Measurements from ENCODE around the gene SERP2.

Gene SERP2

DNA sequence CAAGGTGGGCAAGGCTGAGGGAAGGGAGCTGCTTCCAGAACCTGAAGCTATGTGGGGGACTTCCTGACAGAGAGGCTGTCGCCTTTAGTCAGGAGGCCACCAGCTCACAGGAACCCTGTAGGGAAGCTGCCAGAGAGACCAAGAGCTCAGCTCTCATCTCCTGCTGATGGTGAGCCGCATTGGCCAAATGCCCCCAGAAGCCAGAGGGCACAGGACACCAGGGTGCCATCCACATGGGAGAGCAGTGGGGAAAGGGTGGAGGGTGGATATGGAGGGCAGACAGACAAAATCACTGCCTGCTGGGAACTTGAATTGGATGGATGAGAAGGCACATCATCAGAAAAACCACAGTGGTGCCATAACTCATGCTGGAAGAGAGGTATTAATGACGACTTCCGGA, 36.0 kb downstream of the SERP2 start:
- no peak for DNase-seq (ENCODE audit: low read depth in 3 of 3, low spot score in 1 of 3)

DNA sequence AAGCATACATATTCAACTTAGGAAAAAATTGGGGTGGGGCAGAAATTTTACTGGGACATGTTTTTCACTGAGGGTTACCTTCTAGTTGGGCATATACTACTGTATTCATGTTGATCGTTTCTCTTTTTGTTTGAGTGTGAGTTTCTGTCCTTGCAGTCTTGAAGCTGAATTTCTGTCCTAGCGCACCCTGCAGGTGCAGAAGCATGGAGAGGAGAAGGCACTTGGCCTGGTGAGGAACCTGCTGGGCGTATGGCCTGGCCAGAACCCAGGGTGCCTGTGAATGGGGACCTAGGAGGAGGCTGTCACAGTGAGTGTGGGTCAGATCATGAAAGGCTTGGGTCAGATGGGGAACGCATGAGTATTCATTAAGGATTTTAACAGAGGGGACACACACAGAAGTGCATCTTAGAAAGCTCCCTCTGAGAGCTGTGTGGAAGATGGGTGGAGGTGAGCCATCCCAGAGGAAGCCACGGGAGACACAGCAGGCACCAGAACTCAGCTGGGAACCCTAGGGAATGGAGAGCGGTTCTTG, 36.8 kb downstream of the SERP2 start:
- DNase-seq (ENCODE audit: low read depth in 3 of 3, low spot score in 1 of 3), result no peak

DNA sequence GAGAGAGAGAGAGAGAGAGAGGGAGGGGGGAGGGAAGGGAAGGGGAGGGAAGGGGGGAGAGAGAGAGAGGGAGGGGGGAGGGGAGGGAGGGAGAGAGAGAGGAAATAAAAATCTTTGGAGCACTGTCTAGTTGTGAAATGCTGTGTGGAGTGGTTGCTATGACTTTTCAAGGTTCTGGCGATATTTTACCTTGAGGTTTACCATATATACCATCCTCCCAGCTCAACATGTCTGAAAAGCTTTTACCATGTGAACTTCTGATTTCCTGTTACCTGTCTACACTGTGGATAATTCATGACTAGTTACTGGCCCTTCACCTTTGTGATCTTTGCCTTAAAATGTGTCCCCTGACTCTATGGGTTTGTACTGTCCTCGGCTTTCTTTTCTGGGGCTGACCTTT, 38.2 kb downstream of the SERP2 start:
- DNase-seq (ENCODE audit: low read depth in 3 of 3, low spot score in 1 of 3), result no peak

DNA sequence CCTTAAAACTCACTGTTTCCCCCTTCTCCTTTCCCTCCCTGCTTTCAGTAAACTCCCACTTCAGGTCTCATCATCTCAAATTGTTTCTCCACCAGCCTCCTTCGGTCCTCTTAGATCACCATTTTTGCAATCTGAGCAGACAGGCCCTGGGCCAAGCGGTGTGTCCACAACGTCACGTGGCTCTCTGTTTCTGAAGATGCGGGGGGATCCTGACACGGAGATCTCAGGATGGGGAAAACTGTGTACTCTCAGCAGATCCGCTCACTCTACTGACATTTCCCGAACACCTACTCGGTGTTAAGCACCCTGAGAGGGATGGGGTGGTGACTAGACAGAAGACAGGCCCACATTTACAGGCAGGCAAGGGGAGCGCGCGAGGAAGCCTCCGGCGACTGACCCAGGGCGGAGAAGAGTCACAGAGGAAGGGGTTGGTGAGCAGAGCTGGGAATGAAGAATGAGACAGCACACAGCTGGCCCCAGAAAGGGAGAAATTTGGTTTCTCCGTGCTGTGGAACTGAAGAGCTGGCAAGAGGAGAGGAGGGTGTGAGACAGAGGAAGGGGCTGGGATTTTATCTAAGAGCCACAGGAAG, 38.8 kb downstream of the SERP2 start:
- DNase-seq (ENCODE audit: low read depth in 3 of 3, low spot score in 1 of 3), result no peak

DNA sequence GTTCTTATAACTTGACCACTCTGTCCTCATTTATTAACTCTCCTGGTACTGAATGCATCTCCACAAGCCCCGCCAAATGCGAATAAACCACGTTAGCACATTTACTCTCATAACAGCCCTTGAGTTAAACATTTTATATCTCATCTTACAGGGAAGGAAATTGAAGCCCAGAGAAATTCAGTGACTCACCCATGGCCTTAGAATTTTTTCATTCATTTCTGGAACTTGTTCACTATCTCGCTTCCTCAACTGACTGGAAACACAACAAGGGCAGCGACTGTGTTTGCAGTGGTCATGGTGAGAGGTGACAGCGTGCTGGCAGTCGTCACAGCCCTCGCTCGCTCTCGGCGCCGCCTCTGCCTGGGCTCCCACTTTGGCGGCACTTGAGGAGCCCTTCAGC, 39.5 kb downstream of the SERP2 start:
- no peak for DNase-seq (ENCODE audit: low read depth in 3 of 3, low spot score in 1 of 3)

DNA sequence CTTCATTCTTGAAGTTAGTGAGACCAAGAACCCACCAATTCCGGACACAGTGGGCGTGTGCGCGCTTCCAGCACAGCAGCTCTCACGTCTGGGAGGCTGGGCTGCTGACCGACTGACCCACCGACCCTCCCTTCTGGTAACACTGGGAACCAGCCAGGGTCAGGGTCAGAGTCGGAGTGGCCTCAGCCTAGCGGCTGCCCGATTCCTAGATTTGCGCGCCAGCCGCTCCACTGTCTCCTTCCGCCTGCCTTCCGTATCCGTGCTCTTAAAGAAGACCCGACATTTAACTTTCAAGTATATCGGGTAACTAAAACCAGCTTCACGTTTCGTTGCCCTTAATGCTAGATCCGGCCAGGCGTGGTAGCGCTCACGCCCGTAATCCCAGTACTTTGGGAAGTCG, 41.1 kb downstream of the SERP2 start:
- DNase-seq (ENCODE audit: low read depth in 3 of 3, low spot score in 1 of 3), result no peak

DNA sequence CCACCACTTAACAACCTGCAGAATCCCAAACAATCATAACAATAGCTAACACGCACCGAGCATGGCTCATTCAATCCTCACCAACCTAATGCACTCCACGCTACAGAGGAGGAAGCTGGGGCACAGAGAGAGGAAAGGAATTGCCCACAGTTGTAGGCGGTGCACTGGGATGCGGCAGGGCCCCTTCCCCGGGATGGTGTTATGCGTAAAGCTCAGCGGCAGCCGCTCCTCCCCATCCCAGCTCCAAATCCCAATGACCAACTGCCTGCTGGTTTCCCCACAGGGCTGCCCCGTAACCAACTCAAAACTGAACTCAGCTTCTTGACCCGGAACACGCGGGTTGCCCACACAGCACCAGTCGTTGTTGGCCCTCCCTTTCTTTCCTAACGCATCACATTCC, 42.2 kb downstream of the SERP2 start:
- DNase-seq (ENCODE audit: low read depth in 3 of 3, low spot score in 1 of 3), result no peak

DNA sequence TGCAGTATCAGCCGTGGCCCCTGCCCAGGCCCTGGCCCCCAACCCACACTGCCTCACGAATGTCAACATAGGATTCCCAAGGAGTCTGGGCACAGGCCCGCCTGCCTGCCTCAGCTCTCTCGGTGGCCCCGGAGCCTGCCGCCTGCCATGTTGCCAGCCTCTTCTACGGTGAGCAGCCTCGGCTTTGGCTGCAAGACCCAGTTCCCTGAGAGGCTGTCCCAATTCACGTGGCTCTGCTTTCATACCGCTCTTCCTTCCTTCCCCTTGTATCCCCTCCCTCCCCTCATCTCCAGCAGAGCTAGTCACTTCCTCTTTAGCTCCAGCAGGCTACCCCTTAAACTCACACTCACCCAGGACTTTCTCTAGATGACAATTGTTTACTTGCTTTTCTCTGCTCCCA, 42.7 kb downstream of the SERP2 start:
- no peak for DNase-seq (ENCODE audit: low read depth in 3 of 3, low spot score in 1 of 3)

DNA sequence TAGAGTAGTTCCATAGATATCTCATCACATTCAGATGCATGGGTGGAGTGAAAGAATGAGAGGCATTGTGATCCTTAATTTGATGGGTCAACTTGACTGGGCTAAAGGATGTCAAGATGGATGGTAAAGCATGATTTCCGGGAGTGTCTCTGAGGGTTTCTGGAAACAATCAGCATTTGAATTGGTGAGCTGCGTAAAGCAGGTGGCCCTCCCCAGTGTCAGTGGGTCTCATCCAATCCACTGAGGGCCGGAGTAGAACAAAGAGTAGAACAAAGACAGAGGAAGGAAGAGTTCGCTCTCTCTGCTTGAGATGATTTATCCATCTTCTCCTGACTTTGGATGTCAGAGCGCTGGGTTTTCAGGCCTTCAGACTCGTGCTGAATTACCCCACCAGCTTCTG, 43.1 kb downstream of the SERP2 start:
- DNase-seq (ENCODE audit: low read depth in 3 of 3, low spot score in 1 of 3), result no peak

DNA sequence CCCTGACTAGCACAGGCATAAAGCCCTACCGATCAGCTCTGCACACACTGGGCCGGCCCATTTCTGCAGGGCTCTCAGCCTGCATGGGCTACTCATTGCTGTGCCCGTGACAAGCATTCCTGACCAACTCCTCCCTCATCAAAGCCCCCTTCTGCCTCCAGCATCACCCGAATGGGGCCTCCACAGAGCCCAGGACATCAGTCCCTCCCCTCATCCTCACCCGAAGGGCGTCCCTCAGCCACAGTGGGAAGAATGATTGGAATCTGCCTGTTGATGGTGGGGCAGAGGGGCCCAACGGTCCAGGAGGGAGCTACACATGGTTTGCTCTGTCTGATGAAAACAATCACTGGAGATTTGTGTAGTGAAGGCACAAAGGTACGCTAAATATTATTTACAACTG, 43.8 kb downstream of the SERP2 start:
- DNase-seq (ENCODE audit: low read depth in 3 of 3, low spot score in 1 of 3), result no peak

DNA sequence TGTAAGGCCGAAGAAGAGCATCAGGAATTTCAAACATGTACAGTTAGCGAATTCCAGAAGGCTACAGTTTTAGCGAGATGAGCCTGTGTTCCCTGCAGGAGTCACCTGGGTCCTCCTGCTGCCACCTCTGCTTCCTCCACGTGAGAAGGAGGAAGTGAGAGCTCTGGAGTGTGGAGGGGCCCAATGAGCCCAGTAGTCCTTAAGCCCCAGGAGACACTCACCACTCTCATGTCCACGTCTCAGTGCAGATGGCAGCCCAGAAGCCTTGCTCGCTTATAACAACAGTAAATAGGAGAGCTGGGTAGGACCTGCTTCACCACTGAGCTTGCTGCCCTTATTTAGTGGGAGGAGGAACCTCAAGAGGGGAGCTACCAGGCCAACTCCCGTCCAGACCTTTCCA, 44.3 kb downstream of the SERP2 start:
- no peak for DNase-seq (ENCODE audit: low read depth in 3 of 3, low spot score in 1 of 3)

DNA sequence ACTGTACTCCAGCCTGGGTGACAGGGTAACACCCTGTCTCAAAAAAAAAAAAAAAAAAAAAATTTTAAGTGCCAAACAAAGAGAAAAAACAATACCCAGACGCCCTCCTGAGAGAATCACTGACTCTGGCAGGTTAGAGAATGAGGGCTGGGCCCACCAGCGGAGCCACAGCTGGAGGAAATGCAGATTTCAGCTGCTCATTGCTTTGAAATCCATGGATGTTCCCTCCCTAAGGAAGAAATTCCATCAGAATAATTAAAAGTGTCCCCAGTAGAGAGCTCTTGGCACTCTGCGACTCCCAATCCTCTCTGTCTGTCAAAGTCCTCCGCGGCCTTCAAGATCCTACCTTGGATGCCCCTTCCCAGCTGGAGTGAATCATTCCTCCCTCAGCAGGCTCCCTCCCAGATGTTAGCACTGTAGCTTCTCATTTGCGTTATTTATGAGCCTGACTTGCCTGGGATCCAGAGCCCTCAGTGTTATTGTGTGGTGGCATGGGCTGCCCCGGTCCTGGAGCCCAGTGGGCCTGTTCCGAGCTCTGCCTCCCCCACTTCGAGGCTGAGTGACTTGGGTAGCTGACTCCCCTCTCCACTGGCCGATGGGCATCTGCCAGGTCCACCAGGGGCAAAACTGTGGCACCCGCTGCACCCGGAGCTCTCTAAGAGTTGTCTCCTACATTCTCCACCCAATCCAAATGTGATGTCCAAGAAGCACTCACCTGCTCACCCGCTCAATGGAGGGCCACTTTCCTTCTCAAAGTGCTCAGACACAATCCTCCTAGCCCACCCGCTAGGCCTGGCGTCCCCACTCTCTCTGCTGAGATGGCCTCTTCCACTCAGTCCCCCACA, 47.0 kb downstream of the SERP2 start:
- no peak for DNase-seq (ENCODE audit: low read depth in 3 of 3, low spot score in 1 of 3)

DNA sequence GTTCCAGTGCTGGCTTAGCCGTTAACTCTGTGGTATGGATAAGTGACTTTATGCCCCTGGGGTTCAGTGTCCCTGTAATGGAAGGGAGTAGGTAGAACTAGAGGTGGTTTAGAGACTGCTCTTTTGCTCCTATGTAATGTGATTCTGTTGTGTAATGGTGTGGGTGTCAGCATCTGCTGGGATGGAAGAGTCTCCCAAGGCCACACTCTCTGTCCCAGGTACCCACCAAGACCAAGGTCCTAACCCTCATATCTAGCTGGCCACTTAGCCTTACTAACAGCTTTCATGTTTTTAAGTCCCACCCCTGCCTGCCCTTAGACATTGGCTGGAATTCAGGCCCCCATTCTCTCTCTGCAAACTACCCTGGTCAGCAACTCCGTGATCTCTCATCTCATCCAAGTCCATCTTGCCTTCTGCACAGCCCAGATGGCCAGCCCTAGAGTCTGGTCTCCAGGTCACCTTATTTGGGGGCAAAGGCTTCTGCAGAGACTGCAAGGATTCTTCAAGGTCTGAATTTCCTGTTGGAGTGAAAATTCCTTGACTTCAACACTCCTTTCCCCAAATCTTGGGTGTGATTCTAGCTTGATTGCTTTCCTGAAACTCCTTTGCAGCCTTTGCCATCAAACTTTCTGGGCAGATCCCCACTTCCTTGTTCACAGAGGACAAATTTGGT, 48.4 kb downstream of the SERP2 start:
- no peak for DNase-seq (ENCODE audit: low read depth in 3 of 3, low spot score in 1 of 3)

DNA sequence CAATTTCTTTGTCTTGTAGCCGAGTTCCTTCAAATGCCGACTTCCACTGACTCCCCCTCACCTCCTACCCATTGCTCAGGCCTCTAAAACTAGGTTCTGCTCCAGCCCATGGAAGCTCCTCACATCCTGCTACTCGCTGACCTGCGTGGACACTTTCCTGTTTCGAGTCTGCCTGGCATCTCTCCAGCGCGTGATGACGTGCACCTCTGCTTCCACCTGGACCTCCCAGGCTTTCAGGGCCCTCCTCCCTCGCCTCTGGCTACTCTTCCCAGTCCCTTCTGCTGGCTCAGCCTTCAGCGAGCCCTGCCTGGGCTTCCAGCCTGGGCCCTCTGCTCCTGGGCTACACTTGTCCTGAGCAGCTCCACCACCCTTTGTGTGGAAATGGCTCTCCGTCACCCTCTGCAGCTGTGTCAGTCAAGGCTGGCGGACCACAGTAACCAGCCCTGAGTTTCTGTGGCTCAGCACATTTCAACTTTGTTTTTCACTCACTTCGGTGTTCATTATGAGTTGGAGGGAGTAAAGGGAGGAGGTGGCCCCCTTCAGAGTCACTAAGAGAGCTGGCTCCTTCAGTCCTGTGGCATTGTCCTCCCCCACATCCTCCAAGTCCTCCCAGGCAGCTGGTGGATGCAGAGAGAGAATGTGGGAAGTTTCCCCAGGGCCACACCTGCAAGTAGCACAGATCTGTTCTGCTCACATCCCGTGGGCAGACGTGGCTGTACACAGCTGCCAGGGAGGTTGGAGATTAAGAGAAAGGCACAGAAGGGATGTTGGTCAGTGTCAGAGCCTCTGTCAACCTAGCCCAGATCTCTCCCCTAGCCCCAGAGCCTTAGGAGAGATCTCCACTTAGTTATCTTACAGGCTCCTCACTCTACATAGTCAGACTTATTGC, 49.4 kb downstream of the SERP2 start:
- DNase-seq (ENCODE audit: low read depth in 3 of 3, low spot score in 1 of 3), result no peak

DNA sequence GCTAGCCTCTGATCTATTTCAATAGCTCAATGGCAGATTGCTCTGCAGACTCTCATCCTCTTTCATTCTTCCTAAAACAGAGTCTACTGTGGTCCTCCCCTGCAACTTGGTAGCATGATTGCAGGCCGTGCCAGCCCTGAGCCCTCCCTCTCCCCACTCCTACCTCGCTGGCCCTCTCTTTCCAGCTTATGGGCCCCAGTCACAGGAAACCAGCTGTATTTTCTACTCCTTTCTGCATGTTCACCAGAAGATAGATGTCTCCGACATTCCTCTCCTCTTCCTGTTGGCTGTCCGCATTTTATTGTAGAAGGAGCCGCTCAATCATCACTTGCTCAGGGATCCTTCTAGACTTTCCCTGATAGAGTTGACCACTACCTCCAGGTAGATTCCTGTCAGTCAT, 50.2 kb downstream of the SERP2 start:
- DNase-seq (ENCODE audit: low read depth in 3 of 3, low spot score in 1 of 3), result no peak

DNA sequence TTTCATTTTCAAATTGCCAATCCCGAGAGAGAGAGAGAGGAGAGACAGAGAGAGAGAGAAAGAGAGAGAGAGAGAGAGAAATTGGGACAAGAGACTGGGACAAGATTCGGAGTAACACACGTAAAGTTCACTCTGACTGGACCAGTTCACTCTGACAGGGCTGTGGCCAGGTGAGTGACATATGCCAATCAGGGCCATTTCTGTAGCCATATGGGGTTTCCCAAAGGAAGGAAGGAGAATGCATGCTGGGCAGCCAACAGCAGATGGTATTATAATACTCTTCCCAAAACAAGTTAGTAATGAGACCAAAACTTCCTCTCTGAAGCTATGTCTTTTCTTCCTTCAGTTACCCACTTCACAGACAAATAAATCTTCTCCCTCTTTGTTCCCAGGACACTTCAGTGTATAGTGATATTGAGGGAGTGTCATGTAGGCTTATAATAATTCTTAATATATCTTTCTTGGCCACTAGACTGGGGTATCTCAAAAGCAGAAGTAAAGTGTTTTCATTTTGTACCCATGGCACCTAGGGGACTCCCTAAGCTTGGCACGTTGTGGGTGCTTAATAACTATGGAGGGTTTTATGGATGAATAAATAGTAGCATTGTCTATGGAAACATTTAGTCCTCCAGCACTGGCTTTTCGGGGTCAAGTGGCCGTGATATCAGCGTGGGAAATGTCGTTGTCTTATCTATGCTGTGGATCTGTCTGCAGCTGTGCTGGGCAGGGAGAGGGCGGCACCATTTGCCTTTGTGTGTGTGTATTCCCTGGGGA, 51.6 kb downstream of the SERP2 start:
- no peak for DNase-seq (ENCODE audit: low read depth in 3 of 3, low spot score in 1 of 3)

DNA sequence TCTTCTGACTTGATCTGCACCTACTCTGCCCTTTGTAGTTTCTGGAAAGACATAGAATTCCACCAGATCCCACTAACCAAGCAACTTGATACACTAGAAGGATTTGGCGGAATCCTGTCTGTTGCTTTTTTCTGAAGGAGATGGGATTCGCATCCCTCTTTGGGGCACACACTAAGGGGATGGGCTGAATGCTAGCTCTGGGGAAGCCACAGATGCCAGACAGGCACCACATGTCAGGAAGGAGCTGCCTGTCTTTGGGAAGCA, 52.1 kb downstream of the SERP2 start:
- DNase-seq (ENCODE audit: low read depth in 3 of 3, low spot score in 1 of 3), result no peak

DNA sequence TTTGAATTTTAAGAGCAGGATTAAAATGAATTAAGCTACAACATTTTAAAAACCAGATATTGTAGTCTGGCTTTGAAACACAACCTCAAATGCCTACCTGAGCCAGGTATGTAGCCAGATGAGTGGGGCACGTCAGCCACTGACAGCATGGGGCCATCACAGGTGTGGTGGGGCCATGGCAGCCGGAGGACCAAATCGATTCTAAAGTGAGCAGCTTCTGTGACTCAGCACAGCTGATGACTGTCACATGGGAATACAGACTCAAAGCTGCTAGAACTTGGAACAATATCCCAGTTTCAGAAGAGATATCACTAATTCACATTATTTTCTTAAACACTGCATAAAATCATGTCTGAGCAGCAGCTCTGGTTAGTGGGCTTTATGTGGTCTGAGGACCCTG, 52.8 kb downstream of the SERP2 start:
- DNase-seq (ENCODE audit: low read depth in 3 of 3, low spot score in 1 of 3), result no peak

DNA sequence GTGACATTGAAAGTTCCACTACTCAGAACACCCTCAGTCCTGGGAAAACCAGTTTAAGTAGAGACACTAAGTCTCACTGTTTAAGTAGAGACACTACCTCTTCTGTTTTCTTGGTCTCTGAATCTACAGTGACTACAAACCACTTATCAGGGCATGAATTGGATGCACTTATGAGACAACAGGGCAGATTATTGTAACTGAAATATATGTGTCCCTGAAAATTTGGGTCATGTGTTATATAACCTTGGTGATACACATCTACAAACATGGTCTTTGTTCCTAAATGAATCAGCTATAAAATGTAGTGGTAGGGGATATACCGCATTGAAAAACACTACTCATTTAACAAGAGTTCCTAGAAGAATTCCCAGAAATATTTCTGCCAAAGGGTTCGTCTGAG, 55.7 kb downstream of the SERP2 start:
- no peak for DNase-seq (ENCODE audit: low read depth in 3 of 3, low spot score in 1 of 3)

DNA sequence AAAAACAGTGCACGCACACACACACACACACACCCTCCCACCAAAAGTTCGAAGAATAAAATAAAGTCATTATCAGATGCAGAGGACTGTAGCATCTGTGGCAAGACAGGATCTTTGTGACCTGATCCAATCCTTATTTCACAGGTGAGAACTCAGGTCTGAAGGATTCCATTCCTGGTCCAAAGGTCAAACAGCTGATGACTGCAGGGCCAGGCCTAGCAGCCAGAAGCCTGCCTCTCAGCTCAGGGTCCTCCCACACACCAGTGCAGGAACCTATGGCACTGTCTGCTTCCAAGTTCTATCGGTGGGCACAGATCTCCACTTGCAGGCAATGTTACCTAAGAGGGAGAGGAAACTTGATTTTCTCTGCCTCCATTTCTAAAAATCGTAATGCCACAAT, 57.5 kb downstream of the SERP2 start:
- DNase-seq (ENCODE audit: low read depth in 3 of 3, low spot score in 1 of 3), result no peak

DNA sequence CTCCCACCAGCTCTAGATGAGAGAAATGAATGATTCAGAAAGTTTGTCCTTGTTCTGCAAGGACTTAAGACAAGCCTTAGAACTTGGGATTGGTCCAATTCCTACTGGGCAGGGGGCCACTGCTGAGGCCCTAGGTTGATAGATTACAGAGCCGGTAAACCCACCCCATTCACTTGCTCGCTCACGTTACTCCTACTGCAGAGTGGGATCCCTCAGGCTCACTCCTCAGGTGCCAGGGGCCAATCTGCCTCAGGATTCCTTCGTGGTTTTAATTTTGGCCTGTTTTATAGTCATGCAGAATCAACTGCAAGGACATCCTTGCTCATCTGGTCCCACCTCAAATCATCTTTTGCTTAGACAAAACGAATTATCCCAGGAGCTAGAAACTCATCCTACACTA, 59.0 kb downstream of the SERP2 start:
- no peak for DNase-seq (ENCODE audit: low read depth in 3 of 3, low spot score in 1 of 3)

Measured in stimulated activated CD4-positive, alpha-beta T cell treated with anti-CD3 and anti-CD28 coated beads, TNF-alpha, amount 100 ng/mL, for 1 hour (primary cell).